NCI-H146 treated with DMSO at 0.1 percent for 48 hours (cell line): Measurements from ENCODE around the gene PRDM12.
"Not testable (repeated sequence)": the region's sequence is repeated elsewhere in the genome, so short reads cannot be mapped to it uniquely, and the experiment has no call there.

Source experiments
- DNase-seq: peaks from one replicate; lab custom pipeline; 2025; ENCODE audit not compliant: unreplicated experiment; lab: John Stamatoyannopoulos, UW

The PRDM12 gene

GRCh38 chr9:130663258-130663976 is 977 bp upstream of the PRDM12 start:
- DNase-seq = no peak

DNA sequence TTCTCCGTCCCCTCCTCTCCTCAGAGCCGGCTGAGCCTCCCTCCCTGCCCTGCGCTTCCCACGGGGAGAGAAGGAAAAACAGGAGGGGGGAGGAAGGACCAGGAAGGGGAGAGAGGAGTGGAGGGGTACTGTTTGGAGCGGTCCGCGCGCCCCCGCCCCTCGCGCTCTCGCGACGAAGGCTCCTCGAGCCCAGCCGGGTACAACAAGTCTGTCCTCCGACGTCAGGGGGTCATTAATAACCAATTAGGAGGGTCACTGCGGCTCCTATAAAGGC is 480 bp upstream of the PRDM12 start:
- no peak for DNase-seq

GRCh38 chr9:130665029-130665430 is 636 bp downstream of the PRDM12 start:
- no peak for DNase-seq

DNA sequence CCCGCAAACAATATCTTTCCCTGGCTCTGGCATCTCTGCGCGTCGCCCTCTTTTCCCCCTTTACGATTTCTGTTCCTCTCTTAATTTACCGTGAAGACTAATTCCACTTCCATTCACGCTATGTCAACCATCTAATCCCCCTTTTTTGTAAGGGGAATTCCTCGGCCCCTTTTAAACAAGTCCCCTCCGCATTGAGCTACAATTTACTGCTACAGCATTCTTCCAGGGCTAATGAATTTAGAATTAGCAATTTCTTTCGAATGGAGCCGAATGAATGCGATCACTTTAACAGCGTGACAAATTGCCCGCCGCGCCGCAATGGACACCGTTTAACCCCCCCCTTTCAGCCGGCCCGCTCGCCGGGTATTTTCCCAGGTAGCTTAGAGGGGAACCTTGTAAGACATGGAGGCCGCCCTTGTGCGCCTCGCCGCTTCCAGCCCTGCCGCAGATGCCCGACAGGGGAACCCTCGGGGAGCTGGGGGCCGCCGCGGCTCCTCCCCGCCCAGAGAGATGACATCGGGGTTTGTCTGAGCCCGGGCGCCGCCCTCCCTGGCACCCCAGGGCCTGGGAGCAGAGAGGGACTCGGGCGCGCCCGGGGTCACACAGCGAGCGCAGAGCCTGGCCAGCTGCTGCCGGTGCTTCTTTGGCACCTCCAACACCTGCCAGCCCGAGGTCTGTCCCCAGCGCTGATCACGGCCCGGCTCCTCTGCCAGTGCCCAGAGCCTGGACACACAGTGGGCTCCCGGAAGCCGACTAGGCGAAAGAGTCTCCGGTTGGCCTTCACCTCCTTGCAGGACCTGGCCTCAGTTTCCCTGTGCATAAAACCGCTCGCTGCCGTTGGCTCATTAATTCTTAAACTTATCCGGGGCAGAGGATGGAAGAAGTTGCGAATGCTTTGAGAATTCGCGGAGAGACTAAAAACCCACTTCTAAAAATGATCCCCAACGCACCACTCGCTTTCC is 1.3 kb downstream of the PRDM12 start:
- no peak for DNase-seq

GRCh38 chr9:130666393-130667119 is 2.2 kb downstream of the PRDM12 start:
- DNase-seq = no peak

- DNase-seq = no peak
Observed at GRCh38 chr9:130667120-130667435, 2.7 kb downstream of the PRDM12 start.

DNA sequence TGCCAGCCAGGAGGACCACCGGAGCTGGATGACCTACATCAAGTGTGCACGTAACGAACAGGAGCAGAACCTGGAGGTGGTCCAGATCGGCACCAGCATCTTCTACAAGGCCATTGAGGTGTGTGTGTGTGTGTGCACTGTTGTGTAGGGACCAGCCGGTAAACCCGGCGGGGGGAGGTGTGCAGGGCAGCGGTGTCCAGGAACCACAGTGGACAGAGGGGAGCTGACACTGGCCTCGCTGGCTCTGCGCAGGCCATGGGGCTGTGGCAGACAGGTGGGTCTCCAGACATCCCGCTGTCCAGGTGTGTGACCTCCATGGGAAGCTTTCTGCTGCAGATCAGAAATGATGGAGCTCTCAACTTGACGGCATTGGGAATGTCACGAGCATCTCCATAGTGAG is 3.8 kb downstream of the PRDM12 start:
- no peak for DNase-seq

DNA sequence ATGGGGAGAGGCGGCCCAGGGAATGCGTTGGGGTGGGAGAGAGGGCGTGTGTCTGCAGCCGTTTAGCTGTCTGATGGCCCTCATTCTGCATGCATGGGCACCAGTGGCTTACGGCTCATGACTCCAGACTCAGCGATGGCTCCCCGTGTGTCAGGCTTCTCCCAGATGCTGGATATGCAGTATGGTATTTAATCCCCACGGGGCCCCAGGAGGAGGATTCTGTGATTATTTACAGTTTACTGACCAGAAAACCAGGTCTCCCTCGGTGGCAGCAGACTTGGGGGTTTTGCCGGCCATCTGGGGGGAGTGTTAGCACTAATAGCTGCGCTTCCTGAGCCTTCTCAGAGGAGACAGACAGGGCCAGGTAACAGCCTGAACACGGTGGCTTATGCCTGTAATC is 4.3 kb downstream of the PRDM12 start:
- no peak for DNase-seq

DNA sequence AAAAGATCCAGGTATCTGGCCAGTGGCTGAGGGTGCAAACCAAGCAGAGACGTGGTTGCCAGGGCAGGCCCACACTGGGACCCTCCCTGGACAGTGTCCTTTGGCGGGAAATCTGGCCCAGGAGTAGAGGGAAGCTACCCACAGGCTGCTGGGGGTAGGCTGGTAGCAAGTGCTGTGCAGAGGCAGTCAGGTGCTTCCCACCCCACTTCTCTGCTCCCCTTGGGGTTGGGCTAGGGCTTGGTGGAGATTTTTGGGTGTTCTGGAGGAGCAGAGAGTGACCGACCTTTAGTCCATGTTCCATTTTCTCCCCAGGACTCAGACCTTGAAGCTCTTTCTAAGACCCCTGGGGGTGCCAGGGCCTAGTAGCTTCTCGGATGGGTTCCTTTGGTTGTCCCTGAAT is 5.6 kb downstream of the PRDM12 start:
- no peak for DNase-seq

GRCh38 chr9:130670644-130671043 is 6.2 kb downstream of the PRDM12 start:
- DNase-seq = no peak

DNA sequence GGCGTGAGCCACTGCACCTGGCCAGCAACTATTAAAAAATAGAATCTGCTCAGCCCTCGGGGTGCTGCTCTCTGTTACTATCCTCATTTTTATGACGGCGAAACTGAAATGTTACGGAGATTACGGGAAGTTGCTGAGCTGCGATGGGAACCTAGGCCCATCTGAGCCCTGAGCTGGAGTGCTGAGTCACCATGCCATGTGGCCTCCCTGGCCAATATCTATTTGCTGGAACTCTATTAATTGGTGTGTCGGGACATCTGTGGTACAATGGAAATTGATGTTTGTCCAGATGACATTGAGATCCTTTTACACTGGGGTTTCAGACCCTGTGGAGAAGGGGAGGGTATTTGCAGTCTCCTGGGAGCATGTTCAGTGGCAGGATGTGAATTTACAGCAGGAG is 8.1 kb downstream of the PRDM12 start:
- DNase-seq = no peak

DNA sequence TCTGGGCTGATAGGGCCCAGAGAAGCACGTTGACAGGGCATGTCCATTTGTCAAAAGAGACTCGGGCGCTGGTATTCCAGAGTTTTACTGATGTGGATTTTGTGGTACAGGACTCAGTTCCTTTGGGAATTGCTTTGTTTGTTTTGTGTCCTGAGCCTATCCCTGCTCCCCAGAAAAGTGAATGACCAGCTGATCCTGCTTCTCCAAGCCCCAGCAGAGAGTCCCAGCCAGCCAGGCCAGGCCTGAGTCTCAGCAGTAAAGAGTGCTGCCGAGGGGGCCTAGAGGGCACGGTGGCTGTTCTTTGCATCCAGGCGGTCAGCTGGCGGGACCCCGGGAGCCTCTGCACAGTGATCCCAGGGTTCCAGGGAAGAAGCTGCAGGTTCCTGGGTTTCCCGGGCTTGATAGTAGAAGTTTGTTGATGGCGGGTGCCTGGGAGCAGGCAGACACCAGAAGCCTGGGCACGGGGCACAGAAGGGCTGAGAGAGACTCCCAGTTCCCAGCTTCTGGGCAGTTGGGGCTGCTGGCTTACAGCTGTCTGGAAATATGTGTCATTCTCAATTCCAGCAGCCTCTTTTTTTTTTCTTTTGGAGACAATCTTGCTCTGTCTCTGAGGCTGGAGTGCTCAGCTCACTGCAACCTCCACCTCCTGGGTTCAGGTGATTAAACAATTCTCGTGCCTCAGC is 8.7 kb downstream of the PRDM12 start:
- no peak for DNase-seq

GRCh38 chr9:130675396-130675795 is 11.0 kb downstream of the PRDM12 start:
- DNase-seq = no peak

- no peak for DNase-seq
Observed at GRCh38 chr9:130677252-130677651, 12.9 kb downstream of the PRDM12 start.

DNA sequence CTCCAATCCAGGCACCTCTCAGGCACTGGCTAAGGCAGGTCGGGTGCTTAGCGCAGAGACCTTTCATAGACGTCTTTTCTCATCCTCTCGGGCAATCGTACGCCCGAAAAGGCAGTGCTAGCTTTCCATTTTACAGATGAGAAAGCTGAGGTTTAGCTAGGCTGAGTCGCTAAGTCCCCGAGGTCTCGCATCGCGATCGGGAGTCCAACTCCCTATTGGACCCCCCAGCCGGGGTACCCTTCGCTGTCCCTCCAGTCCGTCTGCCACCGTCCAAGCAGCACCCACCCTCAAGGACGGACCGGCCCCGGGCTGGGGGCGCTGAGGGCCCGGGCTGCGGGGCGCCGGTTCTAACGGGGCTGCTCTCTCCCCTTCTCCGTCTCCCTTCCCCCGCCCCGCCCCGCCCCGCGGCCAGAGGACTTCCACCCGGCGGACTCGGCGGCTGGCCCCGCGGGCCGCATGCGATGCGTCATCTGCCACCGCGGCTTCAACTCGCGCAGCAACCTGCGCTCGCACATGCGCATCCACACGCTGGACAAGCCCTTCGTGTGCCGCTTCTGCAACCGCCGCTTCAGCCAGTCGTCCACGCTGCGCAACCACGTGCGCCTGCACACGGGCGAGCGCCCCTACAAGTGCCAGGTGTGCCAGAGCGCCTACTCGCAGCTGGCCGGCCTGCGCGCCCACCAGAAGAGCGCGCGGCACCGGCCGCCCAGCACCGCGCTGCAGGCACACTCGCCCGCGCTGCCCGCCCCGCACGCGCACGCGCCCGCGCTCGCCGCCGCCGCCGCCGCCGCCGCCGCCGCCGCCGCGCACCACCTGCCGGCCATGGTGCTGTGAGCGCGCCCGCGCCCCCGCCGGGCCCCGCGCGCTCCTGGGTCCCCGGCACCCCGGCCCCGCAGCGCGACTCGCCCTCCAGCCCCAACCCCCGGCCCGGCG is 16.7 kb downstream of the PRDM12 start:
- peak; percentile 19 for DNase-seq

DNA sequence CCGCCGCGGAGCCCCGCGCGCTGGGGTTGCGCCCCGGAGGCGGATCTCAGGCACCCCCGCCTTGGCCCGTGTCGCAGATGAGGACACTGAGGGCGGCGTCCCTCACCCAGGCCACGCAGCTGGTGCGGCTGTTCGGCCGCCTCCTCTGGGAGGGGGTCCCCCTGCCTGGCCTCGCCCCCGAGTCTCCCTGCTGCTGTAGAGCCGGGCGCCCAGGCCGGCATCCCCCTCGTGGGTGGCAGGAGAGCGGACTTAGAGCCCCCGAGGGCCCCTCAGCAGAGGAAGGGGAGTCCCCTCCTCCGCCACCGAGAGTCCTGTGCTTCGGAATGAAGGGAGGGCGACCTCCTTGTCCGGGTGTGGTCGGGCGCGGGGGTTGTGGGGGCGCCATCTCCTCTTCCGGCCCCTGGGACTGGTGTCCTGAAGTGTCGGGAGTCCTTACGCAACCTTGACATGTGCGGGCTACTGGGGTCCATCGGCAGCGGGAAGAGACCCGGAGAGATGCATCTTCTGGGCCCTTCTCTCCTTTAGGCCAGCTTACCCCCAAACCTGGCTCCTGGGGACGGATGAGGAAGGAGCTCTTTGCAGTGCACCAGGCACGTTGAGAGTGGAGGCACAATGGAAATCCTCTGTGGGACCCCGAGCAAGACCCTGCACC is 17.5 kb downstream of the PRDM12 start:
- DNase-seq = no peak

DNA sequence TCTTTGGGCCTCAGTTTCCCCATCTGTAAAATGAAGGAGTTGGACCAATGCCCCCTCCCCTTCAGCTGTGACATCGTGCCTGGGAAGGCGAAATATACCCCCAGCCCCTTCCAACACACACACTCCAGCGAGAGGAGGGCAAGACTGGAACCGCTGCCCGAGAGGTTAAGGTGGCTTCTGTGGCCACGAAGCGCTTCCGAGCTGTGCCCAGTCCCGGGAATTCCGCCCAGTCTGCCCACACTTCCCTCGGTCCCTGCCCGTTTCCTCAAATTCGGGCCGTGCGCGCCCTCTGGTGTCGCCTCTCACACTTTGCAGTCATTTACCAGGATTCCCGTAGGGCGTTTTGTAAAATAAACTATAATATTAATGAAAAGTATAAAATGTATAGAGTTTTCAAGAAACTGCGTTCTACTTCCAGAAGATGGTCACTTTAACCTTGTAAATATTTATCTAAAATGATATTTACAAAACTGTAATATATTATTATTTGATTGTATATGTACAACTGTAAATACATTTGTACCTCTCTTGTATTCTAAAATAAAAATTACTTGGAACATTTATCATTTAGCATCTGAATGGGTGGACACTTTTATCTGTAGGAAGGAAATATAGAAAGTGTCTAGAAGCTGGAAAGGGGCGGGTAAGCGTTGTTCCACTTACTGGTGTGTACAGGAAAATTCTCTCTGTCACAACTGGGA is 18.2 kb downstream of the PRDM12 start:
- peak; percentile 48 for DNase-seq

DNA sequence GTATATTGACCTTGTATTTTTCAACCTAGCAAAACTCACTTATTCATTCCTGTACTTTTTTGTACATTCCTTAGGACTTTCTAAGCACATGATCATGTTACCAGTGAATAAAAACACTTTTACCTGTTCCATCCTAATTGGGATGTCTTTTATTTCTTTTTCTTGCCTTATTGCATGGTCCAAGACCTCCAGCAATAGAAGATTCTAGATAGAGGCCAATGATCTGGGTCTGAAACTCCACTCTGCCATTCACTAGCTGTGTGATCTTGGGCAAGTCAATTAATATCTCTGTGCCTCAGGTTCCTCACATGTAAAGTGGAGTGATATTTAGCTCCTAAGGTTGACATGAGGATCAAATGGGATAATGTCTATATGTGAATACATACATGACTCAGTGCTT is 20.7 kb downstream of the PRDM12 start:
- DNase-seq = no peak

DNA sequence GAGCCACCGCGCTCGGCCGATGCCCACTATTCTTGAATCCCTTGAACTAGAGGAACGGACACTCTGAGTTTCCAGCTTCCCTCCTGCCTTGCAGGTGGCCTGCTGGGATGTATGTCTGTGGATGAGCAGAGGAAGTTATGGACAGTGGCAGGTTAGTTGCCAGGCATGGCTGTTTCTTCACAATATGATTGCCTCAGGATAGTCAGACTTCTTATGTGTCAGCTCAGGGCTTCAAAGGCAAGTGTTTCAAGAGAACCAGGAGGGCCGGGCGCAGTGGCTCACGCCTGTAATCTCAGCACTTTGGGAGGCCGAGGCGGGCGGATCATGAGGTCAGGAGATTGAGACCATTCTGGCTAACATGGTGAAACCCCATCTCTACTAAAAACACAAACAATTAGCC is 21.6 kb downstream of the PRDM12 start:
- not testable (repeated sequence) for DNase-seq
